K562 (cell line): ENCODE results near the gene IDNK. TPM values are rescaled to one million over a fixed set of nuclear protein-coding genes. Genes with fewer than 3 reads are reported as not detected.

Experiments used
- CHD1 ChIP-seq: fragments of 200-600 bp; sonication (generic); IDR thresholded peaks from one replicate; pipeline ENCODE4 v1.6.1; 2012; ENCODE audit warnings: mild to moderate bottlenecking, moderate library complexity, low read length, inconsistent platforms
- ESRRA ChIP-seq: fragments of 450-650 bp; IDR thresholded peaks from 2 replicates; pipeline ENCODE4 v1.6.1; 2014; ENCODE audit warnings: low read depth, mild to moderate bottlenecking, moderate library complexity, borderline replicate concordance
- ETS1 ChIP-seq: conservative IDR thresholded peaks from 2 replicates; pipeline ENCODE4 v1.6.1; 2011; ENCODE audit warnings: low read depth, mild to moderate bottlenecking, low read length; ENCODE audit not compliant: control insufficient read depth
- FOXK1 ChIP-seq: sonication (generic); formaldehyde crosslinking; IDR thresholded peaks from 2 replicates; pipeline ENCODE4 v1.8.0; 2022; ENCODE audit warnings: missing genetic modification reagents, mild to moderate bottlenecking, borderline replicate concordance
- MECOM ChIP-seq: fragments of 250-450 bp; sonication (Bioruptor Pico); IDR thresholded peaks from 2 replicates; pipeline ENCODE4 v1.8.0; 2022; ENCODE audit warnings: inconsistent platforms
- MED1 ChIP-seq: sonication (generic); formaldehyde crosslinking; IDR thresholded peaks from 2 replicates; pipeline ENCODE4 v1.8.1; 2023; ENCODE audit warnings: missing genetic modification reagents, borderline replicate concordance
- NFIC ChIP-seq: fragments of 450-650 bp; IDR thresholded peaks from 2 replicates; pipeline ENCODE4 v1.6.1; 2017; ENCODE audit warnings: mild to moderate bottlenecking, inconsistent platforms
- RBM17 ChIP-seq: fragments of 200-400 bp; formaldehyde crosslinking; IDR thresholded peaks from 2 replicates; pipeline ENCODE4 v1.6.1; 2017; ENCODE audit warnings: low read depth, mild to moderate bottlenecking, low read length, borderline replicate concordance
- YY1 ChIP-seq, 3 experiments: IDR thresholded peaks; 2 replicates each; pipeline ENCODE4 v1.6.1; 2011; ENCODE audit warnings: low read length in 2 of 3, mild to moderate bottlenecking in 2 of 3, moderate library complexity in 2 of 3, borderline replicate concordance in 1 of 3, control low read depth in 1 of 3, low read depth in 1 of 3; ENCODE audit not compliant: insufficient read depth in 3 of 3, insufficient replicate concordance in 2 of 3, control insufficient read depth in 1 of 3, insufficient read length in 1 of 3; ENCODE audit errors: extremely low read depth in 1 of 3
- ZBTB12 ChIP-seq: fragments of 250-450 bp; sonication (Bioruptor Pico); IDR thresholded peaks from 2 replicates; pipeline ENCODE4 v1.4.0; 2020
- ZFPM2 ChIP-seq: fragments of 250-450 bp; sonication (Bioruptor Pico); IDR thresholded peaks from 2 replicates; pipeline ENCODE4 v1.5.1; 2022; ENCODE audit warnings: mild to moderate bottlenecking
- ZNF146 ChIP-seq: IDR thresholded peaks from one replicate; pipeline ENCODE4 v1.6.1; 2018; ENCODE audit warnings: missing compliant biosample characterization; ENCODE audit not compliant: unreplicated experiment
- ZNF589 ChIP-seq: fragments of 200-800 bp; sonication (Bioruptor generic); IDR thresholded peaks from 2 replicates; pipeline ENCODE4 v1.6.1; 2016; ENCODE audit warnings: low read depth, missing genetic modification characterization, missing compliant biosample characterization
- ZNF696 ChIP-seq: fragments of 250-450 bp; sonication (Bioruptor Pico); conservative IDR thresholded peaks from 2 replicates; pipeline ENCODE4 v1.4.0; 2020; ENCODE audit warnings: mild to moderate bottlenecking, moderate library complexity
- ZSCAN29 ChIP-seq: fragments of 450-650 bp; IDR thresholded peaks from 2 replicates; pipeline ENCODE4 v1.6.1; 2017
- polyA plus RNA-seq, 8 experiments: library from polyadenylated mRNA; depleted of rRNA in 4 of 8; stranded (reverse) in 5 of 8; unstranded in 3 of 8; fragments of >200 nt; fragmentation: Nextera tagmentation in 2 of 8; fragmentation: Illumina TruSeq in 1 of 8; extraction: Ambion mirVana in 2 of 8; extraction: Trizol in 1 of 8; gene quantifications; 2 replicates each; pipeline versions ENCODE4 v1.2.1 to v1.2.3, GENCODE V29; 2011 to 2014; ENCODE audit warnings: inconsistent platforms in 1 of 8, missing spikeins in 1 of 8
- total RNA-seq, 7 experiments: library from RNA; depleted of rRNA in 6 of 7; stranded (reverse); fragments of >200 nt in 6 of 7; fragmentation: Illumina TruSeq in 2 of 7; extraction: Trizol in 2 of 7; gene quantifications; 2 replicates each; pipeline versions ENCODE4 v1.2.1 to v1.2.3, GENCODE V29; 2011 to 2021; ENCODE audit warnings: low replicate concordance in 1 of 7
- TF ChIP-seq, protein P1 (sequence below): fragments of 250-450 bp; sonication (Bioruptor Pico); IDR thresholded peaks from 2 replicates; pipeline ENCODE4 v1.5.0; 2021
- TF ChIP-seq, protein P2 (sequence below): fragments of 450-650 bp; formaldehyde crosslinking; IDR thresholded peaks from 2 replicates; pipeline ENCODE4 v1.4.0; 2020; ENCODE audit warnings: mild to moderate bottlenecking, moderate library complexity
- TF ChIP-seq, protein P3 (sequence below): fragments of 250-450 bp; sonication (Bioruptor Pico); IDR thresholded peaks from 2 replicates; pipeline ENCODE4 v1.4.0; 2020; ENCODE audit warnings: mild to moderate bottlenecking, moderate library complexity, borderline replicate concordance

Gene IDNK
- total and polyA plus RNA-seq, 9 of the 15 experiments (the other 6 are each of a cell fraction or from before 2014, with no cell fraction given), result 0.41 to 1.1 (median 0.55) TPM

- TF ChIP-seq ETS1, result no peak
- no peak for TF ChIP-seq ZBTB12
- TF ChIP-seq ZNF589 (CRISPR knock-in tag), result no peak
- no peak for TF ChIP-seq ZSCAN29
- no peak for TF ChIP-seq RBM17
- TF ChIP-seq, protein P1, sequence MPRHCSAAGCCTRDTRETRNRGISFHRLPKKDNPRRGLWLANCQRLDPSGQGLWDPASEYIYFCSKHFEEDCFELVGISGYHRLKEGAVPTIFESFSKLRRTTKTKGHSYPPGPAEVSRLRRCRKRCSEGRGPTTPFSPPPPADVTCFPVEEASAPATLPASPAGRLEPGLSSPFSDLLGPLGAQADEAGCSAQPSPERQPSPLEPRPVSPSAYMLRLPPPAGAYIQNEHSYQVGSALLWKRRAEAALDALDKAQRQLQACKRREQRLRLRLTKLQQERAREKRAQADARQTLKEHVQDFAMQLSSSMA (CRISPR knock-in tag), result no peak
- no peak for TF ChIP-seq ESRRA
- no peak for TF ChIP-seq ZNF146 (CRISPR knock-in tag)
- TF ChIP-seq, protein P2, sequence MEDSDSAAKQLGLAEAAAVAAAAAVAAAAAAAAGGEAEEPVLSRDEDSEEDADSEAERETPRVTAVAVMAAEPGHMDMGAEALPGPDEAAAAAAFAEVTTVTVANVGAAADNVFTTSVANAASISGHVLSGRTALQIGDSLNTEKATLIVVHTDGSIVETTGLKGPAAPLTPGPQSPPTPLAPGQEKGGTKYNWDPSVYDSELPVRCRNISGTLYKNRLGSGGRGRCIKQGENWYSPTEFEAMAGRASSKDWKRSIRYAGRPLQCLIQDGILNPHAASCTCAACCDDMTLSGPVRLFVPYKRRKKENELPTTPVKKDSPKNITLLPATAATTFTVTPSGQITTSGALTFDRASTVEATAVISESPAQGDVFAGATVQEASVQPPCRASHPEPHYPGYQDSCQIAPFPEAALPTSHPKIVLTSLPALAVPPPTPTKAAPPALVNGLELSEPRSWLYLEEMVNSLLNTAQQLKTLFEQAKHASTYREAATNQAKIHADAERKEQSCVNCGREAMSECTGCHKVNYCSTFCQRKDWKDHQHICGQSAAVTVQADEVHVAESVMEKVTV (CRISPR knock-in tag), result peak; percentile 28; the same call in 1 of the 2 replicates
- TF ChIP-seq, protein P3, sequence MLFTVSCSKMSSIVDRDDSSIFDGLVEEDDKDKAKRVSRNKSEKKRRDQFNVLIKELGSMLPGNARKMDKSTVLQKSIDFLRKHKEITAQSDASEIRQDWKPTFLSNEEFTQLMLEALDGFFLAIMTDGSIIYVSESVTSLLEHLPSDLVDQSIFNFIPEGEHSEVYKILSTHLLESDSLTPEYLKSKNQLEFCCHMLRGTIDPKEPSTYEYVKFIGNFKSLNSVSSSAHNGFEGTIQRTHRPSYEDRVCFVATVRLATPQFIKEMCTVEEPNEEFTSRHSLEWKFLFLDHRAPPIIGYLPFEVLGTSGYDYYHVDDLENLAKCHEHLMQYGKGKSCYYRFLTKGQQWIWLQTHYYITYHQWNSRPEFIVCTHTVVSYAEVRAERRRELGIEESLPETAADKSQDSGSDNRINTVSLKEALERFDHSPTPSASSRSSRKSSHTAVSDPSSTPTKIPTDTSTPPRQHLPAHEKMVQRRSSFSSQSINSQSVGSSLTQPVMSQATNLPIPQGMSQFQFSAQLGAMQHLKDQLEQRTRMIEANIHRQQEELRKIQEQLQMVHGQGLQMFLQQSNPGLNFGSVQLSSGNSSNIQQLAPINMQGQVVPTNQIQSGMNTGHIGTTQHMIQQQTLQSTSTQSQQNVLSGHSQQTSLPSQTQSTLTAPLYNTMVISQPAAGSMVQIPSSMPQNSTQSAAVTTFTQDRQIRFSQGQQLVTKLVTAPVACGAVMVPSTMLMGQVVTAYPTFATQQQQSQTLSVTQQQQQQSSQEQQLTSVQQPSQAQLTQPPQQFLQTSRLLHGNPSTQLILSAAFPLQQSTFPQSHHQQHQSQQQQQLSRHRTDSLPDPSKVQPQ, result no peak
- TF ChIP-seq YY1 (IDR thresholded peaks at IDR 0.05; ENCODE audit: borderline replicate concordance in 1 of 3, control insufficient read depth in 1 of 3, extremely low read depth in 1 of 3, insufficient read depth in 3 of 3, insufficient read length in 1 of 3, insufficient replicate concordance in 2 of 3, low read depth in 1 of 3, low read length in 2 of 3), result peak in 1 of 3 experiments; percentile 17
- no peak for TF ChIP-seq ZNF696 (CRISPR knock-in tag)
- TF ChIP-seq MECOM (CRISPR knock-in tag), result no peak
- TF ChIP-seq NFIC, result no peak
- TF ChIP-seq ZFPM2 (CRISPR knock-in tag), result no peak
- TF ChIP-seq CHD1, result no peak
- no peak for TF ChIP-seq MED1
- no peak for TF ChIP-seq FOXK1 (CRISPR knock-in tag)
Observed at GRCh38 chr9:83649080-83649479, 26.1 kb downstream of the IDNK start (continued).
